Stimulated activated CD8-positive, alpha-beta memory T cell treated with anti-CD3 and anti-CD28 coated beads, Interleukin-12 subunit alpha, Interleukin-12 subunit beta, amount 100 ng/mL, for 4 hours (primary cell): ENCODE results near the gene EIPR1.
A peak's percentile ranks its signal among the peaks of the same experiment; 100 is the strongest.

ENCODE experiments used
- DNase-seq: peaks from one replicate; pipeline ENCODE4 v3.0.0-alpha.2; 2020; ENCODE audit warnings: low read depth

The EIPR1 gene

DNA sequence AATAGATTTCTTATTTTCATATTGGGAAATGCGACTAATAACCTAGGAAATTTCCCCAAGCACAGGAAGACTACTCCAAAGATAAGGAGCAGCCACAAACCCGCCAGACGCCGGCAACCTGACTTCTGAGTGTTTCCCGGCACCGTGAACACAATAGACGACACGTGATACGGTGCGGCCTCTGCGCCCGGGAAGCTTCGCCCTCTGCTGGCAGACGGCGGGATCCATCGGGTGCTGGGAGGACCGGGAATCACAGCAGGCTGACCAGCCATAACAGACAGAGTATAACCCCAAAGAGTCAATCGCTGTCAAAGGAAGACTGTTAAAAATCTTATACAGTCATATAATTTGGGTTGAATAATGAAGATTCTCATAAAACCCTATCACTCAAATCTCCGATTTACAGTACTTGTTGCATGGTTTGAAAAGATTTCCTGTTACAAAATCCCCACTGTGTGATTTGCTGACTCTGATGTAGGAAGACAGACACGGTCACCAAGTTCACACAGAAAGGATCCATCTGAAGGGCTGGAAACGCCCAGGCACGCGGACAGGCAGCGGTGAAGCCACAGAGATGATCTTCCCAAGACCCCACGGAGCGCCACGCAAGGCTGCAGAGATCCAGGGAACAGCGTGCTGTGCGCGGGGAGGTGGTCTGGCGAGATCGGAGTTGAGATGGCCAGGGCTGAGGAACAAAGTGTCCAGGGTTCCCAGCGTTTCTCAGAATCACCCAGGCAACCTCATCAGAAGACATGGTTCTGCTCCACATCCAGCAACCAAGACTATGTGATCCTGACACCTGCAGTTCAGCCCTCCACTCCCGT, 73.8 kb downstream of the EIPR1 start:
- DNase-seq: peak; percentile 59

DNA sequence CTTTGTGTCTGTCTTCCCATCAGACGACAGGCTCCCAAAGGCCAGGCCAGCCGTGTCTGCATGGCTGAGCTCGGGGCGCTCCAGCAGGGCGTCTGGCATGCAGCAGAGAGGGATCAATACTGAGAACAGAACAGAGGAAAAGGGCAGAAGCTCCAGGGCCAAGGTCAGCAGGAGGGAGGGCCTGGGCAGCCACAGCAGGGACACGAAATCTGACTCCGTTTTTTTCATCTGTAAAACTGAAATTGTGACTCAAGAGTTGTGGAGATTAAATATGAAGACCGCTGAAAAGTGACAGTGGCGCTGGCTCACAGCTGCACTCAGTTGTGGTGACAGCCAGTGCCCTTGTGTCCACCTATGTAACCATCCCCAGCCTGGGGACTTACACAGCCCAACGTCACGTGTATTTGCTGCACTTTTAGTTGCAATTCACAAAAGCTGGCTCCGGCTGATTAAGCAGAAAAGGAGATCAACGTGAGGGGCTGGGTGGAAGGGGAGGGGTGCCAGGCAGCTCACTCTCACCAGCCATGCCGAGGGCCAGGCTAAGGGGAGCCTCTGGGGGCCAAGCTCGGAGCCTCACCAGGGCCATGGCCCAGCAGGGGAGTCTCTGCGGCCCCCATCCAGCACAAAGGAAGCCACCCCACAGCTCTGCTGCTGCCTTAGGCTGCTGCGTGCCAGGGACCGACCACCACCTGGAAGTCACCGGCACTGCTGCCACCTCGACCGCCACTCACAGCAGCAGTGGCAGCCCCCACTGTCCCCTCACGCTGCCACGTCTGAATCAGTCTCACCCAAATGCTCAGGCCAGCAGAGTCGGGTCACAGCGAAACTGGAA, 74.7 kb downstream of the EIPR1 start:
- no peak for DNase-seq

DNA sequence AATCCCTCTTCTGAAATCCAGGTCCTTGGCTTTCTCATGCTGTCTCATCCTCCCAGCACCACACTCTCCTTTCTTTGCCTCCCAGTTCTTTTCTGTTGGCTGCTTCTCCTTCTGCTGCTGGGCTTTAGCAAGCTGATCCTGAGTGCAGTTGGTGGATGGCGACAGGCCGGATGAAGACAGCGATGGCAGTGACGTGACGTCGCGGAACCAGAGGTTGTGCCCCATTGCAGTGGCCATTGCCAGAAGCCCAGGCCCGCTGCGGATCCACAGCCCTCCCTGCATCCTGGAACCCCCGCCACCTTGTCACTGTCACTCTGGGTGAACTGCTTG, 75.2 kb downstream of the EIPR1 start:
- no peak for DNase-seq

DNA sequence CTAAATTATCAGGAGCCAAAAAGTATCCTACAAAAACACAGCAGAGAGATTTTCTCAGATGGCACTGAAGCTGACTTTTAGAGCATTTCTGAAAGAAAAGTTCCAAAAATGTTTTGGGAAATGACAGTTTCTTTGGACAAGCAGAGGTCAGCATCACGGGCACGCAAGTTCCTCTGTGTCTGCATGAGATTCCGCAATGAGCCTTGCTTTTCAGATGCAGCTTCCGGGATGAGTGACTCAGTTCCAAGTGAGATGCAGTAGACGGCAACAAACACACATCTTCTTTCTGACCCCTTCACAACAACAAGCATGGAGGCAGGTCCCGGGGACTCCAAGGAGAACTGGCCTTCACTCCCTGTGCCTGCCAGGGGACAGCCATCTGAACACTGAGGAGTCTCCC, 76.6 kb downstream of the EIPR1 start:
- DNase-seq: no peak

DNA sequence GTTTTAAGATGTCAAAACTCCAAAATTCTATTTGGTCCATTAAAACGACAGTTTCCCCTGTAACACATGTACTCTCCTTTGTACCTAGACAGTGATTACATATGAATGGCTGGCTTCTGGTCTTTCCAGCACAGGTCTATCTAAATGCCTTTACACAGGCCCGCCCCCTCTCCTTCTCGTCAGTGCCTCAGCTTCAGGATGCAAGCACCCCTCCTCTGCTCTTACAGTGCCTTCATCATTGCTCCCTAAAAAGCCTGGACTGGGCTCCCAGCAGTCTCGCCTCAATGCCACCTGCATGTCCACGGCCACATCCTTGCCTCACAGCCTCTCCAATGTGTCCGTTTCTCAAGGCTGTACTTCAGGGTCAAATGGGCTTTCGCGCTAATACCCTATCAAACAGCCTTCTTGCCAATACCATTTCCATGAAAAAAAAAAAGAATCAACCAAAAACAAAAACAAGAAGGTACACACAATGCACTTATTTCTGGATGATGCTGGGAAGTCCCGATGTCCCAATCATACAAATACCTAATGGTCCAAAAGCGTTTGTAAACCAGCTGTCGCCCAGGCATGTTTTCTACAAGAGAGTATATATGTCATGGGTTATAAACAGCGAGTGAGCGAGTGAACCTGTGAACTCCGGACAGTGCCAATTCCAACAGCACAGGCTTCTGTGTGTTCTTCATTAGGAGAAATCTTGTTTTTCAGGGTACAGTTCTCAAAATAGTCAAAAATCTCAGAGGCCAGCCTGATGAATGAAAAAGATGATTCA, 77.2 kb downstream of the EIPR1 start:
- no peak for DNase-seq

DNA sequence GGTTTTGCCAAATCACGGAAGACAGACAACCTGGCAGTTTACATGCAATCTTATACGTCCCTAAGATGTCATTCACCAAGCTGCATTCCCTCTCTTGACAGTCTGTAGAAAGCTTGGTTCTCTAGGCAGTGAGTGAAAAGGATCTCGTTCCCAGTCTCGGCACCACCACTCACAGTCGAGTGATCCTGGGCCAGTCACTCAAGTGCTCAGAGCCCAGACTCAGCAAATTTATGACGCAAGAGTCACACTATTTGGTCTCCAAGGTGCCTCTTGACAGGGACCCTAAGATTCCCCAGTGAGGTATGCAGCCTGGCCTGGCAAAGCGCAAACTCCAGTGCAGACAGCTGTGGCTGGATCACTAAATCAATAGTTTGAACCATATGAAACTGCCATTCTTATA, 77.9 kb downstream of the EIPR1 start:
- no peak for DNase-seq

DNA sequence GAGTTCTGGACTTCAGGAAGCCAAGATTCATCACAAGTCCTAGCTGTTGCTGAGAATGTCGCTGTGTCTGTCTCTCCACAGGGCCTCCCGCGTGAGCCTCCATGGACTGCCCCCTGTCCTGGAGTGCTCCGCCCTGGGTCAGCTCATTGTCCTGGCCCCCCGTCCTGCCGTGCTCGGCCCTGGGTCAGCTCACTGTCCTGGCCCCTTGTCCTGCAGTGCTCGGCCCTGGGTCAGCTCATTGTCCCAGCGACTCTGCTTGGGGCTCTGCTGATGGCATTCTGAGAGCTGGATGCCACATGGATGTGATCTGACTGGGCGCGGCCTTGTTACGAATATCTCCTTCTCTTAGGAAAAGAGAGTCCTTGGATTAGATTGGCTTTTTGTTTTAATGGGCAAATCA, 78.5 kb downstream of the EIPR1 start:
- DNase-seq: no peak

DNA sequence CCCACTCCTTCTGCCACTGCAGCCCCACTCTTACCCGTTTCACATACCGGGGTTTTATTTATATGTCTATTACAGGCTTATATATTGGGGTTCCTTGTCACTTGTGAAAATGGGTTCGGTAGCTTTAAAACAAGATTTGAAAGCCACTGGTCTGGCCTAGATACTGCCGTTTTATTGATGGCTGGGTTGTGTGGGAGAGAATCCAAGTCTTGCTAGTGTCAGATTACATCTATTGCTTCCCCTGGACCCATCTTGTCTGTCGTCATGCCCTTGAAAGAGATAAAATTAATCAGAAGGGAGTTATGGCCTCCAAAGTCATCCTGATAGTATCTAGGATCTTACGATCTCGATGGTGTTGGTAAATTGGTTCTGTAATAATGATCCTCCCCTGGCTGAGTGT, 79.4 kb downstream of the EIPR1 start:
- DNase-seq: no peak

DNA sequence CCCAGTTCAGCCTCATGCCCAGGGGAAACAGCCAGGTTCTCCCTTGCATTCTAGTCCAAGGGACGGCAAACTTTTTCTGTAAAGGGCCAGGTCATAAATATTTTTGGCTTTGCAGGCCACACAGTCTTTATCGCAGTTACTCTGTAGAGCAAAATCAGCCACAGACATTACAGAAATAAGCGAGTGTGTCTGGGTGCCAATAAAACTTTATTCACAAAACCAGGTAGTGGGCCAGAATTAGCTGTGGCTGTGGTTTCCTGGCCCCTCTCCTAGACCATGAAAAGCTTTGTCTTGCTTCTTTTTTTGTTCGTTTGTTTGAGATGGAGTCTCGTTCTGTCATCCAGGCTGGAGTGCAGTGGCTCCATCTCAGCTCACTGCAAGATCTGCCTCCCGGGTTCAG, 80.1 kb downstream of the EIPR1 start:
- no peak for DNase-seq

DNA sequence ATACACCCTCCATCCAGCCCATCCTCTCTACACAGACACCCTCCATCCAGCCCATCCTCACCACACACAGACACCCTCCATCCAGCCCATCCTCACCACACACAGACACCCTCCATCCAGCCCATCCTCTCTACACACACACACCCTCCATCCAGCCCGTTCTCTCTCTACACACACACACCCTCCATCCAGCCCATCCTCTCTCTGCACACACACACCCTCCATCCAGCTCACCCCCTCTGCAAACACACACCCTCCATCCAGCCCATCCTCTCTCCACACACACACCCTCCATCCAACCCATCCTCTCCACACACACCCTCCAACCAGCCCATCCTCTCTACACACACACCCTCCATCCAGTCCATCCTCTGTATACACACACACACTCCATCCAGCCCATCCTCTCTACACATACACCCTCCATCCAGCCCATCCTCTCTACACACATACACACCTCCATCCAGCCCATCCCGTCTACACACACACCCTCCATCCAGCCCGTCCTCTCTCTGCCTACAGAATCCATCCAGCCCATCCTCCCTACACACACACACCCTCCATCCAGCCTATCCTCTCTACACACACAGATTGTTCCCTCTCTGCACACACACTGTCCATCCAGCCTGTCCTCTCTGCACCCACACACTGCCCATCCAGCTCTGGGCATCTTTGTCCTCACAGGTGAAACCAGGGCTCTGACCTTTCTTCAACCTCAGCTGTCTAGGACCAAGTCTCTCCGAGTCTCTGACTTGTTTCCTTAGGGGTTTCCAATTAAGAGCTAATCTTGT, 81.2 kb downstream of the EIPR1 start:
- DNase-seq: no peak

DNA sequence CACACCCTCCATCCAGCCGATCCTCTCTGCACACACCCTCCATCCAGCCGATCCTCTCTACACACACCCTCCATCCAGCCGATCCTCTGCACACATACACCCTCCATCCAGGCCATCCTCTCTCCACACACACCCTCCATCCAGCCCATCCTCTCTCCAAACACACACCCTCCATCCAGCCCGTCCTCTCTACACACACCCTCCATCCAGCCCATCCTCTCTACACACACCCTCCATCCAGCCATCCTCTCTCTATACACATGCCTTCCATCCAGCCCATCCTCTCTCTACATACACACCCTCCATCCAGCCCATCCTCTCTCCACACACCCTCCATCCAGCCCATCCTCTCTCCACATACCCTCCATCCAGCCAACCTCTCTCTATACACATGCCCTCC, 83.1 kb downstream of the EIPR1 start:
- no peak for DNase-seq

DNA sequence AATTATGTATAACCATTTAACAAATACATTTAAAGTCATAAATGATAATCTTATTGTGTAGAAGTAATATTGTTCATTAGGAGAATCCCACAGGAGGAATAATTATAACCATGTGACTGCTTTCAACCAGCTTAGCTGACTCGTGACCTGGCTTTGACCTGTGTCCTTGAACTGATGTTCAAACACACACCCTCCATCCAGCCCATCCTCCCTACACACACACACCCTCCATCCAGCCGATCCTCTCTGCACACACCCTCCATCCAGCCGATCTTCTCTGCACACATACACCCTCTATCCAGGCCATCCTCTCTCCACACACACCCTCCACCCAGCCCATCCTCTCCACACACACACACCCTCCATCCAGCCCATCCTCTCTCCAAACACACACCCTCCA, 83.5 kb downstream of the EIPR1 start:
- DNase-seq: no peak

DNA sequence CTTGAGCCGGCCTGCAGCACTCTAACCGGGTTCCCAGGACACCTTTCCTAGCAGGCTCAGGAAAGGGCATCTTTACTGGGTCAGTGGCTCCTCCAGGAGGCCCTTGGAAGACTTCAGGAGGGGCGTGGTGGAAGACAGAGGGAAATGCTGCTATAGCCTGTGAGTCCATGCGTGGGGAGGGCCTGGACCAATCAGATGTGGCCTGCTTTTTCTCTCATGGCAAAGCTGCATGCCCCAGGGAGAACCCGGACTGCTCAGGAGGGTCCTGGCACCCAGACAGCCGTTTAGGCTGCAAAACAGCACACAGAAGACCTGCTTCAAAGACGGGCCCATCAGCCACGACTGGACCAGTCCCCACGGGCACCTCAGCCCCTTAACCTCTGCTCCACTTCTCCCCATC, 84.4 kb downstream of the EIPR1 start:
- no peak for DNase-seq

DNA sequence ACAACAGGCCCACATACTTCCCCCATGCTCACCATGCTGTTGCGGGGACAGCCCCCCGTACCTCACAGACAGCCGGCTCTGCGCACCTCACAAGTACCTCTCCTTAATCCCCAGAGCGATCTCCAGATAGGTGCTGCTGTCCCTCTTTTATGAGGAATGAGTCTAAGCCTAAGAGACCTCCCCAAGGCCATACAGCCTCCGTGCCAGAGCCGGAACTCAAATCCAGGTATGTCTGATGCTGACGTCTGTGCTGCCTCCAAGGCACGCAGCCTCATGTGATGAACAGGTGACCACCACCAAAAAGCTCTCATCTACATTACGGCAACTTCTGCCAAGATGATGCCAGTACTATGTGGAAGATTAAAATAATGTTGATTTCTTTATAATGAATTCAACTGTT, 85.2 kb downstream of the EIPR1 start:
- no peak for DNase-seq

DNA sequence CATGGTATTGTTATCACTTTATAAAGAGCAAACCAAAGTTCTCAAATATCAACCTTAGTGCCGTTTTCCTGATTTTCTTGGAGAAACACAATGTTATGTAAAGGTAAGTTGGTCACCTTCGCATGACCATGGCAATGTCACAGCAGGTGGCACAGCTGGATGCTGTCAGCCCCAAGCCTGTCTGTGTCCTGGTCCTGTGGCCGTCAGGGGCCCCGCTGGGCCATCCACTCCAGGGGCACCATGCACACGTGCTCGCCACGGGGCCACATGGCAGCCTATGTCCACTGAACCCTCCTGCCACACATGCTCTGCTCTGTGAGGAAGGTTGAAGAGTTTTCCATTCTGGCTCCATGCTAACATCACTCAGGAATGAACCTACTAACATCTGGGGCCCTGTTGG, 85.9 kb downstream of the EIPR1 start:
- no peak for DNase-seq

DNA sequence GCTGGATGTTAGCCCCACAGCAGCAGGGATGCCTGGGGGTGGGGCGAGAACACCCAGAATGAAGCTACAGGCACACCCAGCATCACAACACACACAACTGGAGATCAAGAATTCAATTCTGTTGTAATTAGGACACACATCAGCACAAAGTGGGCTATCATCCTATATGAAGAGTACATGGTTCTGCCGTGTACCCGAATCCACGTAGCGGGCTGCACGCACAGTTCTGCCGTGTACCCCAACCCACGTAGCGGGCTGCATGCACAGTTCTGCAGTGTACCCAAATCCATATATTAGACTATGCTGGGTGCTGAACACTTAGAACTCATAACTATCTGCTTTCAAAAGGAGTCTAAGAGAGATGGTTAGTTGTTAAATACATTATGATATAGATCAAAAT, 86.5 kb downstream of the EIPR1 start:
- no peak for DNase-seq

DNA sequence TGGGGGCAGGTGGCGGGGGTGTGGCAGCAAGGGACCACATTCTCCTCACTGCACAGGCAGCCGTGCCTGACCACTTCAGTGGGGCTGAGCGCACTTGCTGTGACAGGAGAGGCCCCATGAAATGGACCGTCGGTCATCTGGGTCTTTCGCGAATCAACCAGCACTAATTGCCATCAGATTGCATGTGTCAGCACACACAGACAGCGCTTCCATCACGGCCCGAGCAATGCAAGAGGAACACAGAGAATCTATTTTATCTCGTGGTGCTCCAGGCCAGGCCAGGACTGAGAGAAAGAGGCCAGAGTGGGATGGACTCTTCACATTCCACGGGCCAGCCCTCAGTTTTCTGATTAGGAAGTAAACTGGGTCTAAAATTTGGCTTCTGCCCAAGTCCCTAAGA, 87.0 kb downstream of the EIPR1 start:
- no peak for DNase-seq

DNA sequence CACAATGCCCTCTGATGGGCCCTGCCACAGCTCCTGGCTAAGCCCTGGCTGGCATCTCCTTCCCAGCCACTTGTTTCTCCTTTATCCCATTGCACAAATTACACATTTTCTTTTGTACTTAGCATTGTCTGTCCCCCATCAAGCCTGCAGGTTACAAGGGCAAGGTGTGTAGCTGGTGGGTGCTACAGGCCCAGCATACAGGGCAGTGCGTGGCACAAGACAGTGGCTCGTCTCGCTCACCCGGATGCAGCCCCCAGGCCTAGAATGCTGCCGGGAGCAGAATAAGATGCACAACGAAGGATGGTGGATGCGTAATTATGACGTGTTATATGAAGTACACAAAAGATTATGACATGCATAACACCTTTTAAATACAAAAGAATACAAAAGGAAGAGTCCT, 87.6 kb downstream of the EIPR1 start:
- DNase-seq: no peak

DNA sequence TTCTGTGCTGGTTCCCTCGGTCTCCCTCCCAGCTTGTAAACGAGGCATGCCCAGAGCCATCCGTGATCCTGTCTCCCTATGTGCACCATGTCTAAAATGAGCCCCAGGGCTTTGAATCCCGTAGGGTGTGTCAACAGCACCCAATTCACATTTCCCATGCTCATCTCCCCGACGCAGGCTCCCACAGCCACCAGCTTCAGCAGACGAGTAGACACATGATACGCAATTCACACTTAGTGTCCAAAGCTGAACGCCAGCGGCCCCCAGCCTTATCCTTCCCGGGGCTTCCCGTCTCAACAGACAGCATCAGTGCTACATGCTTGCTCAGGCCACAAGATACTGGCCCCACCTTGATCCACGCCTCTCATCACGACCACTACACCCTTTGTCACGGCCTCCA, 88.1 kb downstream of the EIPR1 start:
- DNase-seq: no peak

DNA sequence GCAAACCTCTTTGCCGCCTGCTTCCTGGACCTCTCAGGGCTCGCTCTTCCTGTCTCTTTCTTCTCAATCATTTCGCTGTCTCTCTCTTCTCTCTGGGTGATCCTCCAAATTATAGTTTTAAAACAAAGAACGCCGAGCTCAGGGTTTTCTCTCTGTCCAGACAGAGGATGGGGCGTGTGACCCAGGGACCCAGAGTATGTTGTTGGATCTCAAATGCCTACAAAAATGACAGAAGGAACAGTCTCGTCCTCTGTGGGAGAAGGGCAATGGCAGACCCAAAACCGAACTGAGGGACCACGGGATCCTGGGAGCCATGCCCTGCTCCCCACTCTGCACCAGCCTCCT, 88.5 kb downstream of the EIPR1 start:
- no peak for DNase-seq

DNA sequence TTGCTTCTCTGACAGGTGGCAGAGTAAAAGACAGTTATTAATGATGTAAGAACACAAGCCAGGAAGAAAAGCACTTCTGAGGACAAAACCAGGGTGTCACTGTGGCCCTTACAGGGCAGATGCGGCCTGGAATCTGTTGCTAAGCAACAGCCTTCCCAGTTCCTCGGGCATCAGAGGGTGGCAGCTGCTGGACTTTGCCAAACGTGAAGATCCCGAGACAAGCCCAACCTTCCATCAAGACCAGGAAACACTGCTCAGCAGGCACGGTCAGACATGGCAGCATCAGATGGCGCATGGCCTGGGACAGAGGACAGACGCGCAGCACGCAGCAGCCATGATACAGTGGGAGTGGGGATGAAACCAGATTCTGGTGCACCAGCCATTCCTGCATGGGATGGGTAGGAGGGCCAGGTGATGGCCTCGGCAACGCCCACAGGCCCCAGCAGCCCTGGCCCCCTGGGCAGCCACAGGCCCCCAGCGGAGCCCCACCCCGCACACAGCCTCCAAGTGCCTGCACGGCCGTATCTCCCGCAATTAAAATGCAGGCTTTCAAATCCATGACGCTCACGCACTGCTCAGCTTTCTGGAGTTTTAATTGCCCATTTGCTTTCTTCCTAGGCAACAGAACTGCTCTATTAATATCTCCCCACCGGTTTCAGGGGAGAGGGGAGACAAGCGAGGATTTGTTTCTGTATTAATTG, 89.0 kb downstream of the EIPR1 start:
- no peak for DNase-seq

DNA sequence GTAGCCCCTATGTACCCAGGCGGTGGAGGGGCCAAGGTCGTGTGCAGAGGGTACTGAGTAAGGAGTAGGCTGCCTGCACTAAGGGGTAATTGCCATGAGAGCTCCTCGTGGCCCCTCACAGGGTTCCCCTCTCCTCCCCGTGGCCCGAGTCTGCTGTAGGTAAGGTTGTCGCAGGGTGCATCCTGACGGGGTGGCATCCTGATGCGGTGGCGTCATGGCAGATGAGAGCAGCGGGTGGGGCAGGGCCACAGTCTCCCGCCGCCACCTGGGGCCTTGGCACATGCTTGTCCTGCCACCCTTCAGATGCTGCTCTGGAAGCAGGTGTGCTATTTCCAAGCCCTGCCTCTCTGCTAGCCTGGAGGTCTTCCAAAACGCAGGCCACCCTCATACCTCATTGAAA, 89.7 kb downstream of the EIPR1 start:
- no peak for DNase-seq
